WERI-Rb-1 (cell line): ENCODE measurements around the gene ZDHHC16.
"Not testable (repeated sequence)": the region's sequence is repeated elsewhere in the genome, so short reads cannot be mapped to it uniquely, and the experiment has no call there.

ENCODE experiments used
- DNase-seq: peaks from one replicate; pipeline ENCODE4 v3.0.0-alpha.2; 2020
- H3K27ac ChIP-seq: fragments of 250-450 bp; sonication (Bioruptor Pico); 2 replicates; pipeline ENCODE4 v1.5.1; 2020; ENCODE audit warnings: mild to moderate bottlenecking, moderate library complexity
- H3K27me3 ChIP-seq: fragments of 250-450 bp; sonication (Bioruptor Pico); 2 replicates; pipeline ENCODE4 v1.5.1; 2021; ENCODE audit warnings: mild to moderate bottlenecking, low read depth, moderate library complexity; ENCODE audit not compliant: insufficient read depth, severe bottlenecking
- H3K36me3 ChIP-seq: fragments of 250-450 bp; sonication (Bioruptor Pico); 2 replicates; pipeline ENCODE4 v1.5.1; 2020; ENCODE audit warnings: mild to moderate bottlenecking, moderate library complexity
- H3K4me3 ChIP-seq: 2 replicates; pipeline ENCODE4 v1.5.1; 2011; ENCODE audit warnings: low read depth, mild to moderate bottlenecking, control low read depth, low read length
- H3K9me3 ChIP-seq: fragments of 250-450 bp; sonication (Bioruptor Pico); 2 replicates; pipeline ENCODE4 v1.5.1; 2021; ENCODE audit warnings: mild to moderate bottlenecking, moderate library complexity; ENCODE audit not compliant: severe bottlenecking
- TF ChIP-seq, protein P1 (sequence below): IDR thresholded peaks from 2 replicates; pipeline ENCODE4 v1.5.1; 2011; ENCODE audit warnings: low read depth, mild to moderate bottlenecking, control low read depth, inconsistent platforms, low read length

The ZDHHC16 gene

DNA sequence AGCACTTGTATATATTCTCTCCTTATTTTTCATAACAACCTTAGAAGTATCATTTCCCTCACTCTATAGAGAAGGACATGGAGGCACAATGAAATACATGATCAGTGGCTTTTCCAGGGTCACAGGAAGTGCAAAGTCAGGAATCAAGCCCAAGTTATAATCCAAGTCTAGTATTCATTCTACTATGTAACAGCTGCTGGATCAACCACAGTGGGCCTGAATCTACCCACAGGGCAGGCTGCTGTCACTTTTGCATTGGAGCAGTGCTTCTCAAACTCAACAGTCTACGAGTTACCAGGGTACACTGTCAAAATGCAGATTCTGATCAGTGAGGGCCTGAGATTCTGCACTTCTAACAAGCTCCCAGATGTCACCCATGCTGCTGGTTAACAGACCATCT lies 18.3 kb downstream of the ZDHHC16 start:
- Histone ChIP-seq H3K36me3 (peaks cover 100% of the 10 kb centered on the region), H3K4me3 (no peak overlapping the region), H3K9me3 (no peaks in the 10 kb centered on the region), H3K27me3 (no peaks in the 10 kb centered on the region), H3K27ac (no peak overlapping the region)
- TF ChIP-seq, protein P1, sequence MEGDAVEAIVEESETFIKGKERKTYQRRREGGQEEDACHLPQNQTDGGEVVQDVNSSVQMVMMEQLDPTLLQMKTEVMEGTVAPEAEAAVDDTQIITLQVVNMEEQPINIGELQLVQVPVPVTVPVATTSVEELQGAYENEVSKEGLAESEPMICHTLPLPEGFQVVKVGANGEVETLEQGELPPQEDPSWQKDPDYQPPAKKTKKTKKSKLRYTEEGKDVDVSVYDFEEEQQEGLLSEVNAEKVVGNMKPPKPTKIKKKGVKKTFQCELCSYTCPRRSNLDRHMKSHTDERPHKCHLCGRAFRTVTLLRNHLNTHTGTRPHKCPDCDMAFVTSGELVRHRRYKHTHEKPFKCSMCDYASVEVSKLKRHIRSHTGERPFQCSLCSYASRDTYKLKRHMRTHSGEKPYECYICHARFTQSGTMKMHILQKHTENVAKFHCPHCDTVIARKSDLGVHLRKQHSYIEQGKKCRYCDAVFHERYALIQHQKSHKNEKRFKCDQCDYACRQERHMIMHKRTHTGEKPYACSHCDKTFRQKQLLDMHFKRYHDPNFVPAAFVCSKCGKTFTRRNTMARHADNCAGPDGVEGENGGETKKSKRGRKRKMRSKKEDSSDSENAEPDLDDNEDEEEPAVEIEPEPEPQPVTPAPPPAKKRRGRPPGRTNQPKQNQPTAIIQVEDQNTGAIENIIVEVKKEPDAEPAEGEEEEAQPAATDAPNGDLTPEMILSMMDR = no peak
- no peak for DNase-seq

GRCh38 chr10:97465982-97466381 lies 20.0 kb downstream of the ZDHHC16 start:
- H3K4me3 ChIP-seq = no peak overlapping the region
- TF ChIP-seq, protein P1 = no peak
- H3K27ac ChIP-seq = no peak overlapping the region
- H3K27me3 ChIP-seq = no peaks in the 10 kb centered on the region
- no peak for DNase-seq
- no peaks in the 10 kb centered on the region for H3K9me3 ChIP-seq
- H3K36me3 ChIP-seq = peaks cover 99% of the 10 kb centered on the region

GRCh38 chr10:97466755-97467154 lies 20.8 kb downstream of the ZDHHC16 start:
- H3K36me3 ChIP-seq = peaks cover 93% of the 10 kb centered on the region
- no peaks in the 10 kb centered on the region for H3K27me3 ChIP-seq
- TF ChIP-seq, protein P1 = no peak
- no peaks in the 10 kb centered on the region for H3K9me3 ChIP-seq
- no peak for DNase-seq
- no peak overlapping the region for H3K27ac ChIP-seq
- H3K4me3 ChIP-seq = no peak overlapping the region

DNA sequence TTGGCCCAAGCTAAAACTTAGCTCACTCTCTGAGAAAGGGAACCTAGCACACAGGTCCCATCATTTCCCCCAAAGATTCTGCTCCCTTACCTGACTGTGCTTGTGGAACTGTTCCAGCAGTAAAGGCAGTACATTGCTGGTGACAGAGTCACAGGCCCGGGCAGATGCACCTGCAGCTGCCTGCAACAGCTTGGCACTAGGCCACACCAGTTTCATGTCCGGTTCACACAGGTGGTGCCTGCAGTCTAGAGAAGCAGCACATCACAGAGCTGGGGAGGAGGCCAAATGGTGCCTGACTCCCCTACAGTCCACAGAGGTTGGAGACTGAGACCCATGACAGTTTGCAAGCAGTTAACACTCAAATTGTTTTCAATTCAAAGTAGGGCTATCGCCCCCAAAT lies 22.2 kb downstream of the ZDHHC16 start:
- Histone ChIP-seq H3K27me3 (no peaks in the 10 kb centered on the region), H3K27ac (no peak overlapping the region), H3K4me3 (no peak overlapping the region), H3K9me3 (no peaks in the 10 kb centered on the region), H3K36me3 (peaks cover 86% of the 10 kb centered on the region)
- DNase-seq = no peak
- TF ChIP-seq, protein P1 = no peak

- H3K27ac ChIP-seq, DNase-seq: not testable (repeated sequence)
- peaks cover 86% of the 10 kb centered on the region for H3K36me3 ChIP-seq
Measured at GRCh38 chr10:97468781-97469180, 22.8 kb downstream of the ZDHHC16 start.

GRCh38 chr10:97474918-97475317 lies 28.9 kb downstream of the ZDHHC16 start:
- no peaks in the 10 kb centered on the region for H3K9me3 ChIP-seq
- DNase-seq = no peak
- H3K27ac ChIP-seq = no peak overlapping the region
- peaks cover 83% of the 10 kb centered on the region for H3K36me3 ChIP-seq
- H3K4me3 ChIP-seq = no peak overlapping the region
- TF ChIP-seq, protein P1 = no peak
- H3K27me3 ChIP-seq = no peaks in the 10 kb centered on the region

More at GRCh38 chr10:97468781-97469180, 22.8 kb downstream of the ZDHHC16 start:
- H3K9me3 ChIP-seq, H3K27me3 ChIP-seq, H3K4me3 ChIP-seq: not testable (repeated sequence)
